Transverse colon (tissue), 4 donors: Measurements from ENCODE around the gene NEK5. TPM values are rescaled to one million over a fixed set of nuclear protein-coding genes. Genes with fewer than 3 reads are reported as not detected.

Experiments used
- DNase-seq: peaks from one replicate; pipeline ENCODE4 v3.0.0-alpha.2; 2019
- H3K27ac ChIP-seq, 4 donors: fragments of 200-600 bp; sonication (generic); 2 replicates each; pipeline ENCODE4 v1.5.1; 2016 to 2018; ENCODE audit warnings: inconsistent platforms in 4 of 4
- H3K27me3 ChIP-seq: fragments of 200-600 bp; sonication (generic); 2 replicates; pipeline ENCODE4 v1.5.1; 2017; ENCODE audit warnings: inconsistent platforms
- H3K36me3 ChIP-seq, 4 donors: fragments of 200-600 bp; sonication (generic); 2 replicates each; pipeline ENCODE4 v1.5.1; 2017 to 2019; ENCODE audit warnings: inconsistent platforms in 4 of 4
- H3K4me1 ChIP-seq, 4 donors: fragments of 200-600 bp; sonication (generic); 2 replicates each; pipeline ENCODE4 v1.5.1; 2017 to 2020; ENCODE audit warnings: inconsistent platforms in 4 of 4
- H3K4me3 ChIP-seq, 4 donors: fragments of 200-600 bp; sonication (generic); 1 replicate in 1 of 4; 2 replicates in 3 of 4; pipeline versions ENCODE4 v1.5.1 to v1.6.1; 2017 to 2019; ENCODE audit warnings: inconsistent platforms in 4 of 4
- H3K9me3 ChIP-seq, 2 donors: fragments of 200-600 bp; sonication (generic); 2 replicates each; pipeline ENCODE4 v1.5.1; 2017 to 2019; ENCODE audit warnings: inconsistent platforms in 2 of 2
- EP300 ChIP-seq: sonication (generic); formaldehyde crosslinking; IDR thresholded peaks from one replicate; pipeline ENCODE4 v1.6.1; 2017; ENCODE audit warnings: antibody characterized with exemption, low read depth
- POLR2A ChIP-seq: fragments of 450-650 bp; IDR thresholded peaks from one replicate; pipeline ENCODE4 v1.6.1; 2016; ENCODE audit warnings: antibody characterized with exemption, mild to moderate bottlenecking, moderate library complexity
- POLR2AphosphoS5 ChIP-seq, 3 donors: sonication (generic); formaldehyde crosslinking; IDR thresholded peaks; one replicate each; pipeline ENCODE4 v1.6.1; 2016; ENCODE audit warnings: antibody characterized with exemption in 3 of 3
- WGBS, 2 donors: methylation state at CpG; one replicate each; pipeline ENCODE4 v1.1.5; 2018; ENCODE audit warnings: low coverage in 1 of 2; 5-methylcytosine and 5-hydroxymethylcytosine counted together
- in situ Hi-C, 4 donors: fragments of 200-750 bp; cut with MboI; loops; one replicate each; pipeline versions ENCODE4 v1.15.0 to v1.15.1; 2017; ENCODE audit warnings: low sequenced_read_pairs in 3 of 4, low pct_ligation_motif_present in 1 of 4, low pct_unique_long_range_greater_than_20kb in 1 of 4
- intact Hi-C: fragments of 100-400 bp; cut with DNase I; formaldehyde crosslinking; loops from one replicate; pipeline ENCODE4 v1.15.1; 2023; ENCODE audit warnings: low total_unique reads
- total RNA-seq, 4 donors: library from RNA; depleted of rRNA; stranded (reverse); fragments of >200 nt; gene quantifications; one replicate each; pipeline ENCODE4 v1.1.0, GENCODE V29; 2016
- TF ChIP-seq, protein P1 (sequence below), 5 experiments: fragments of 200-600 bp in 3 of 5; fragments of 450-650 bp in 2 of 5; sonication (generic) in 3 of 5; IDR thresholded peaks; 1 replicate in 2 of 5; 2 replicates in 3 of 5; pipeline ENCODE4 v1.5.1; 2016 to 2017; ENCODE audit warnings: antibody characterized with exemption in 5 of 5, inconsistent platforms in 3 of 5, mild to moderate bottlenecking in 2 of 5, moderate library complexity in 1 of 5

Gene NEK5
- total RNA-seq, 4 donors from 2014 or later, result 0.14 to 0.48 TPM; not detected in 2

DNA sequence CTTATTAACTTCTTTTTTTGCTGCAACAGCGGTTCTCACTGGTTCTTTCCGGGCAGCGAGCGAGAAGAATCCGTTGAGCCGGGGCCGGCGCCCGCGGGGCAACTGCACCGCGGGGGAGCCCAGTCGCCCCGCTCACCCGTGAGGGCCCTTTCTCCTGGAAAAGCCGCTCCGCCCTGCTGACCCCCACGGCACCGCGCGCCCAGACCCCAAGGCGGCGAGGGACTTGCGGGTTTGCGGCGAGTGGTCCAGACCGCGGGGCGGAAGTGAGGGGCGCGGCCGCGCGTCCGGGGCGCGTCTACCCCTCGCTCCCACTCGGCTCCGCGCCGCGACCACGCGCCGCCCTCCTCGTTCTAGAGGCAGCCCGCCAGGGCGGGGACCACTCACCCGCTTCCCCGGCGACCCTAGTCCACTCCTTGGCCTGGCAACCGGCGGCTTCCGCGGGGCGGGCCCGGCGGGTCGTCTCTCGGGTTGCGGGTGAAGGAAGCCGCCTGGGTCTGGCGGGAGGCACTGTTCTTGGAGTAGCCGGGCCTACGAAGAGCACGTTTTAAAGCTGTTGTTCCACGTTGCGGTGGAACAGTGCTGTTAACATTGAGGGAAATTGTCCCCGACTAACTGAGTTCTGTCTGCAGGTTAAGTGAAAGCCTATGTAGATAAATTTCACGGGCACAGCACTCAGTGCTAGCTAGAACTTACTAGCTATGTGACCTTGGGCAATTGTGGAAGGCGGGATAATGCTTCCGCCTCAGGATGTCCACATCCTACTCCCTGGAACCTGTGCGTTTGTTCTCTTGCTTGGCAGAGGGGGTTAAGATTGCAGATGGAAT lies 30.5 kb upstream of the NEK5 start, which contains the start of gene NEK3:
Gene NEK3 (minus strand): TSS at position 439 of the 824 bp plus-strand sequence. CDS start 3,406 bp downstream, outside the sequence.
- Histone ChIP-seq H3K4me1 (peaks cover 4 to 78% (median 46%) of the 10 kb centered on the region in 4 donors), H3K9me3 (no peaks in the 10 kb centered on the region), H3K36me3 (no peaks in the 10 kb centered on the region), H3K4me3 (peak within 1 kb of the TSS; percentile 63 to 90 (median 82)), H3K27me3 (no peaks in the 10 kb centered on the region), H3K27ac (peak within 1 kb of the TSS; percentile 88 to 94 (median 92))
- 3 to 25% methylated on average over 2 to 55 of the region's 74 CpGs for WGBS, 2 donors
- DNase-seq, result peak; percentile 78
- in situ Hi-C loops, result no loop called here
- intact Hi-C loops, result no loop called here
- peak; percentile 45 for TF ChIP-seq POLR2A
- peak in 2 of 3 donors; percentile 19 to 41 for TF ChIP-seq POLR2AphosphoS5 (IDR thresholded peaks at IDR 0.05)
- TF ChIP-seq, protein P1, sequence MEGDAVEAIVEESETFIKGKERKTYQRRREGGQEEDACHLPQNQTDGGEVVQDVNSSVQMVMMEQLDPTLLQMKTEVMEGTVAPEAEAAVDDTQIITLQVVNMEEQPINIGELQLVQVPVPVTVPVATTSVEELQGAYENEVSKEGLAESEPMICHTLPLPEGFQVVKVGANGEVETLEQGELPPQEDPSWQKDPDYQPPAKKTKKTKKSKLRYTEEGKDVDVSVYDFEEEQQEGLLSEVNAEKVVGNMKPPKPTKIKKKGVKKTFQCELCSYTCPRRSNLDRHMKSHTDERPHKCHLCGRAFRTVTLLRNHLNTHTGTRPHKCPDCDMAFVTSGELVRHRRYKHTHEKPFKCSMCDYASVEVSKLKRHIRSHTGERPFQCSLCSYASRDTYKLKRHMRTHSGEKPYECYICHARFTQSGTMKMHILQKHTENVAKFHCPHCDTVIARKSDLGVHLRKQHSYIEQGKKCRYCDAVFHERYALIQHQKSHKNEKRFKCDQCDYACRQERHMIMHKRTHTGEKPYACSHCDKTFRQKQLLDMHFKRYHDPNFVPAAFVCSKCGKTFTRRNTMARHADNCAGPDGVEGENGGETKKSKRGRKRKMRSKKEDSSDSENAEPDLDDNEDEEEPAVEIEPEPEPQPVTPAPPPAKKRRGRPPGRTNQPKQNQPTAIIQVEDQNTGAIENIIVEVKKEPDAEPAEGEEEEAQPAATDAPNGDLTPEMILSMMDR (IDR thresholded peaks at IDR 0.05), result no peak
- no peak for TF ChIP-seq EP300

DNA sequence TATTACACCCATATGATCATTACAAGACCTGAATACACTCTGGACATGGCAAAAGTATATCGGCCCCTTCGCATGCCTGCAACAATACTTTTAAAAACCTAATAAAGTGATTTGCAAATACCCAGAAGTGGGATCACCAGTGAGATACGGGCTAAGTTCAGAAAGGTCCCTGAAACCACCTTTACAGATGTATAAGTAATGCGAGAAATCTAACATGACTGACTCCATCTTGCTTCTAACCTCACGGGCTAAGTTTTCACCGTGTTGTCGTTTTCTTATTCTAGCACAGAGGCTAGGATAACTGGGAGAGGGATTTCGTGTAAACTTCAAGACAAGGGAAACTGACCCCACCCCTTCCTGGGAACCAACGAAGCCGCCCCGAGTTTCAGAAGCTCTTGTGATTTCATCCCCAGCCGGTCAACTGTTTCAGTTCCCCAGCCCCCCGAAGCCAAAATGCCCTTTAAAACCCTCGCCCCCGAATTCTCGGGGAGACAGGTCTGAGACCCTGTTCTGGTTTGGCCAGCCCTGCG lies 29.8 kb upstream of the NEK5 start:
- H3K4me1 ChIP-seq, result peaks cover 4 to 78% (median 46%) of the 10 kb centered on the region in 4 donors
- TF ChIP-seq POLR2AphosphoS5 (IDR thresholded peaks at IDR 0.05) (peak in 1 of 3 donors; percentile 32), EP300 (no peak)
- H3K27me3 ChIP-seq, result no peaks in the 10 kb centered on the region
- DNase-seq, result peak; percentile 54
- peak overlapping the region; percentile 63 to 90 (median 82) for H3K4me3 ChIP-seq
- H3K36me3 ChIP-seq, result no peaks in the 10 kb centered on the region
- no peaks in the 10 kb centered on the region for H3K9me3 ChIP-seq
- peak overlapping the region; percentile 88 to 94 (median 92) for H3K27ac ChIP-seq
- intact Hi-C loops (no loop called here), in situ Hi-C loops (no loop called here)
- WGBS, 2 donors, result 11 to 18% methylated on average over 7 to 17 of the region's 17 CpGs

DNA sequence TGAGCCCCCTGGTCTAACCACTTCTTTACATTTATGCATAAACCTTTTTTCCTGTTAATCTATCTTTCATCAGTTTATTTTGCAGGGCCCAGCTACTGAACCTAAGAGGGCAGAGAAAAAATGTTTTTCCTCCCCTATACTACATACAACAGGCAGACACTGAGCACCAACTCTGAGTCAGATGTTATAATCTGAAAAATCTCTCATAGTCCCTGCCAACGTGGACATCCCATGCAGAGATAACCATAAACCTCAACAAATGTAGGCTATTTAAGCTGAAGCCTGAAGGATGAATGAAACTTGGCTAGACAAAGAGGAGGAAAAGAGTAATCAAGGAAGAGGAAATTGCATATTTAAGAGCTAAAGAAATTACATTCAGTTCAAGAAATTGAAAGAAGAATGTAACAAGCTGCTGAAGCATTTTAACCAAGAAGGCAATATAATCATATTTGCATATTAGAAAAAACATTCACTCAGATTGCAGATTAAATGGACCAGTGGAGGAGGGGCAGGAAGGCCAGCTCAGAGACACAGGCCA lies 27.9 kb upstream of the NEK5 start:
- no peak for DNase-seq
- 11 to 17% methylated on average over 1 of the region's 1 CpG for WGBS, 2 donors
- H3K4me3 ChIP-seq, result no peak overlapping the region
- peaks cover 0 to 4% (median 0%) of the 10 kb centered on the region in 4 donors for H3K36me3 ChIP-seq
- in situ Hi-C loops (no loop called here), intact Hi-C loops (no loop called here)
- TF ChIP-seq POLR2A (no peak), POLR2AphosphoS5 (IDR thresholded peaks at IDR 0.05) (no peak), EP300 (no peak)
- TF ChIP-seq, protein P1 (IDR thresholded peaks at IDR 0.05), result no peak
- H3K4me1 ChIP-seq, result peaks cover 4 to 63% (median 34%) of the 10 kb centered on the region in 4 donors
- H3K27ac ChIP-seq, result peak overlapping the region; percentile 45 to 92 (median 62)
- H3K9me3 ChIP-seq, result no peaks in the 10 kb centered on the region
- no peaks in the 10 kb centered on the region for H3K27me3 ChIP-seq

DNA sequence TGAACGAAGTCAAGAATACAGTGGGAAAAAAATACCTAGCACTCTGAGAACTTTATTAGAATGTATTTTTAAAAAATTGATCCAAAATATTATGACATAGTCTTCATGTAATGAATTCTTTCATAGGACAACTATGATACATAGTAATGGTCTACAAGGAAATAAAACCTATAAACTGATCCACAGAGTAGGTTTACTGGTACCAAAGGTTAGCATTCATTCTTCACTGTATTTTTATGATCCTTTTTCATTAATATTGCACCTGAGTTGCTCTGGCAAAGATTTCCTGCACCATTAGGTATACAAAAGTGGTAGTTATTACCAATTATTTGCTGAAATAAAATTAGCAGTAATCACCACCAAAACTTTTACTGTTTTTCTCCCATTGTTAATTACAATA lies 26.3 kb upstream of the NEK5 start:
- H3K27ac ChIP-seq, result peak overlapping the region; percentile 12 to 92 (median 48)
- no peak for TF ChIP-seq EP300
- TF ChIP-seq, protein P1 (IDR thresholded peaks at IDR 0.05), result no peak
- no peak for TF ChIP-seq POLR2AphosphoS5 (IDR thresholded peaks at IDR 0.05)
- TF ChIP-seq POLR2A, result no peak
- peaks cover 4 to 47% (median 28%) of the 10 kb centered on the region in 4 donors for H3K4me1 ChIP-seq
- intact Hi-C loops, result no loop called here
- in situ Hi-C loops, result no loop called here
- WGBS, 2 donors, result 91% methylated on average over 1 of the region's 1 CpG; no CpG with 5 or more reads in 1 of the 2 donors
- H3K36me3 ChIP-seq, result peaks cover 0 to 14% (median 5%) of the 10 kb centered on the region in 4 donors
- H3K4me3 ChIP-seq, result no peak overlapping the region
- H3K9me3 ChIP-seq, result no peaks in the 10 kb centered on the region
- H3K27me3 ChIP-seq, result no peaks in the 10 kb centered on the region
- DNase-seq, result no peak
